ENCODE data around the gene PPP2R5C.

PPP2R5C gene

DNA sequence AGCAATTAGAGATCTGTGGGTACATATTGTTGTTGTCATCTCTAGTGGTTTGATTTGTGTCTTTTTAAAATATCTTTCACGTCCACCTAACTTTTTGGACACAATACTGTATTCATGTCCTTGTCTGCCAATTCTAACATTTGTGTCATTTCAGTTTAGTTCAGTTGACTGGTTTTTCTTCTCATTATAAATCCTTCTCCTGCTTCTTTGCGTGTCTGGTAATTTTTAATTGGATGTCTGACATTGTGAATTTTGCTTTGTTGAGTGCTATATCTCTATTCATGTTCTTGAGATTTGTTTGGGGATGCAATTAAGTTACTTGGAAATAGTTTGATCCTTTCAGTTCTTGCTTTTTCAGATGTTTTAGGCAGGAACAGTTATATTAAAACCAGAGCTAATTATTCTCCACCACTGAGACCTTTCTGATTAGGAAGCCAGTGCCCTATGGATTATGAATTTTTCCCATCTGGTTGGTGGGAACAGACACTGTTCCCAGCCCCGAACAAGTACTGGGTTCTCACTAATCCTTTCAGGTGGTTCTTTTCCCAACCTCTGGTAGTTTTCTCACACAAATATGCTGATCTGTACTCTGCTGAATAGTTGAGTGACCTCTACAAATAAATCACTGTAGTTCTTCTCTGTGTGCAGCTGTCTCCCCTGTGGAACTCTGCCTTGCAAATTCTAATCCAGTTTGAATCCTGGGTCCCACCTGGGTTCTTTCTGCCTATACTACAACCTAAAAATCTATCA is 111.7 kb downstream of the PPP2R5C start:
- no peak for DNase-seq

DNA sequence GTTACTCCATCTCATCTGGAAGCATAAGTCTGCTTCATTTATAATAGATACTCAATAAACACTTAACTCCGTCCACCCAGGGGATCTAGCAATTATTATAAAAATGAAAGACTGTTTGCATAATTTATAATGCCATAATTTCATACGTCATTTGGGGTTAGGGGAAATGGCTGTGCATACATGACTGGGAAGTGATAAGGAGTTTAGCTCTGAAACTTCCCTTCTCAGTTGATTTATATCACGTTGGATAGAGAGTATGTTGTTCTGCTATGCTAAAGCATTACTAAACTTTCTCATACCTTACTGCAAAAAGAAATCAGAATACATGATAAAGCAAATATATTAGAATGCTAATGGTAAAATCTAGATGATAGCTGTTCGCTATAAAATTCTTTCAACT is 112.5 kb downstream of the PPP2R5C start:
- no peak for DNase-seq

DNA sequence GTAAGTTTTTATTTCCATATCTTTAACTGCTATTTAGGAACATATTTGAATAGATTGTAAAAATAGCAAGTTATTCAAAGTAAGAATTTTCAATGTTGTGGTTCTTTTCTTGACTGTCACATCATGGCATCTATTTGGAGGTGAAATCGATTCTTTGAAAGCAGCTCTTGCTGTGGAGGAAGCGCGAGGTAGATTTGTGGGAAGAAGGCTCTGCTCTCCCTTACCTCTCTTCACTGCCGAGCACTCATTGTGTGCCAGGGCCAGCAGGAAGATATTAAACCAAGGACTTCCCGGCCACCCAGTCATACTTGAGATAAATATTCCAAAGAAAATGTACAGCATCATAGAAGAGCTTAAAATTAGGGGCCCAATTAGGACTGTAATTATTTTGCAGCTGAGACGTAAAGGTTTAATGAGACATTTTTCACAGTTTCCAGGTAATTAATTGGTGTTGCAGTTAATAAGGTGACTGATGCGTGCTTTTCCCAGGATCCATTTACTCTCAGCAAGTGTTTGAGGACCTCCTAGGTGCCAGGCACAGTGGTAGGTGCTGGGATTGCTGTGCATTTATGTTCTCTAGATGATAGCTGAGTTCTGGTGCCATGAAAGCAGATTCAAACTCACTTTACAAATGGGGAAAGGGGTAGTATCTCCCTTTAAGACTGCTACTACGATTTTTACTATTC is 113.7 kb downstream of the PPP2R5C start:
- no peak for DNase-seq

DNA sequence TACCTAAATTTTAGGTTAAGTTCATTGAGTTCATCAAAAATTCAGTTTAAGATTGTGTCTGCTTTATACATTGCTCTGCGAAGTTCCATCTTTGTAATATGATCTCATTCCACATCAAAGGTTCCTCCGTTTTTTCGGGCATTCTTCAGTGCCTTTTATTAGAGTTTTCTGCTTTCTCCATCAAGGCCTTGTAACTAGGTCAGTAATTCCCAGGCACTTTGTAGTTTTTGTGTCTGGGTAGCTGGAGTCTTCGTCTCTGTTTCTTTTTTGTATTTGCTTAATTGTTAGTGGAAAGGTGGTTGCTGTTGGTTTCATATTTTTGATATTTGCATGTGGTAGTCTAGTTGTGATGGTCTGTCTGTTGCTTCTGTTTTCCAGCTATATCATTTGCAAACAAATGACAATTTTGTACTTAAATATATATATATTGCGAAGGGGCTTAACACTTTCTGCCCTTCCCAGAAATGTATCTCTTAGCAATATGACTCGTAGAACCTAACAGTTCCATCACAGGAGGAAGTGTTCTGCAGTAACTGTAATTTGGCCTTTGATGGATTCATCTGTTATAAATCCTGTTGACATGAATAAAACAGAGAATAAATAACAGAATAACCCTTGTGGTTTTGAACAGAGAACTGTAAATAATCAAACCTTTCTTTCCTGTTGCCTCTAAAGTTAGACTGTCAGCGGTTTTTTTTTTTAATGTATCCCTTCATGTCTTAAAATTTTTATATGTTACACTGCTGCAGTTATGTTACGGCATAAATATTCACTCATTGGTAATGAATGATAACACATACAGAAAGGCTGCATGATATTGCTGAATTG is 114.4 kb downstream of the PPP2R5C start:
- DNase-seq: no peak

DNA sequence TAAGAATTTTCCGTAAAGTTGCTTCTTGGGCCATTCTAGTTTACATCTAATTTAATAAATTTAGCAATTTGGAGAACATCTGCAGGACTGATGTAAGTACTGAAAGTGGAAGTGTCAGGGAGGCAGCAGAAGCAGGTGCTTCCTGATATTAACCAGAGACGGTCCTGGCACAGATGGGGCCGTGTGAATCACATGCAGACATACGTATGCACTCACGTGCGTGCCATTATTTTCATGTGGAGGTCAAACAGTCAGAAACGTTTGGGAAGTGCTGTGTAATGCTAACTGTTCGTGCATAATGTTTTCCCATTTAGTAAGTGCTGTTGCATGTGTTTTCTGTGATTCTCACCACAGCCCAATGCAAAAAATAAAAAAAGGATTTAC is 115.0 kb downstream of the PPP2R5C start:
- peak; percentile 65 for DNase-seq

DNA sequence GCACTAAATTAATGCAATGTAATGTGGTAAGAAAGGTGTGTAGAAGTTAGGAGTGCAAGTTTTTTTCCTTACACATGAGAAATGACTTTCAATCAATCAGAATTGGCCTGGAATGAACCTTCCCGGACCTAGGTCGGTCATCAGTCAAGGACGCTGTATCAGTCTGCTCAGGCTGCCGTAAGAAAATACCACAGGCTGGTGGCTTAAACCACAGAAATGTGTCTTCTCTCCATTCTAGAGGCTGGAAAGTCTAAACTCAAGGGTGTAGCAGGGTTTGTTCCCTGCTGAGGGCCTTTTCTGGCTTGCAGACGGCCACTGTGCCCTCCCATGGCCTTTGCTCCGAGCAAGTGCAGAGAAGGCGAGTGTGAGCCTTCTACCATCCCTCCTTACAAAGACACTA is 116.3 kb downstream of the PPP2R5C start:
- no peak for DNase-seq

DNA sequence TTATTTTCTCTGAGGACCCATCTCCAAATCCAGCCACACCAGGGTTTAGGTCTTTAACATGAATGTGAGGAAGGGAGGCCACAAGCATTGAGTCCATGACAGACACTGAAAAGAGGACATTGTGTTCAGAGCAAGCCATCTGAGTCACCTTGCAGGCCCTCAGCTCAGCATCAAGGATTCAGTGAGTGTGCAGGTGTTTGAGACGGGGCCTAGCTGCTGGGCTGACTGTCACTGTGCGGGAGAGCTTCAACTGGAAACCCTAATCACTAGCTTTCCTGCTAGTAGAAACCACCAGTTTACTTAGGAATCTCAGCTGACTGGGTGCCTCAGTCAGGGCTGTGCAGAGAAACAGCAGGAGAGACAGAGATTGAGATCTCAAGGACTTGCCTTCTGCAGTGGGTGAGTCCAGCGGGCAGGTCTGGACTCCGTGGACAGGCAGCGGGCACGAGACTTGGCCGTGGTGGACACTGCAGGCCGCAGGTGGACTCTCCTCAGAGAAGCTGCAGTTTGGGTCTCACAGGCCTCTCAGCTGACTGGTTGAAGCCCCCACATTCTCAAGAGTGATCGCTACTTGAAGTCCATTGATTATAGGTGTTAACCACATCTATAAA is 116.8 kb downstream of the PPP2R5C start:
- no peak for DNase-seq

DNA sequence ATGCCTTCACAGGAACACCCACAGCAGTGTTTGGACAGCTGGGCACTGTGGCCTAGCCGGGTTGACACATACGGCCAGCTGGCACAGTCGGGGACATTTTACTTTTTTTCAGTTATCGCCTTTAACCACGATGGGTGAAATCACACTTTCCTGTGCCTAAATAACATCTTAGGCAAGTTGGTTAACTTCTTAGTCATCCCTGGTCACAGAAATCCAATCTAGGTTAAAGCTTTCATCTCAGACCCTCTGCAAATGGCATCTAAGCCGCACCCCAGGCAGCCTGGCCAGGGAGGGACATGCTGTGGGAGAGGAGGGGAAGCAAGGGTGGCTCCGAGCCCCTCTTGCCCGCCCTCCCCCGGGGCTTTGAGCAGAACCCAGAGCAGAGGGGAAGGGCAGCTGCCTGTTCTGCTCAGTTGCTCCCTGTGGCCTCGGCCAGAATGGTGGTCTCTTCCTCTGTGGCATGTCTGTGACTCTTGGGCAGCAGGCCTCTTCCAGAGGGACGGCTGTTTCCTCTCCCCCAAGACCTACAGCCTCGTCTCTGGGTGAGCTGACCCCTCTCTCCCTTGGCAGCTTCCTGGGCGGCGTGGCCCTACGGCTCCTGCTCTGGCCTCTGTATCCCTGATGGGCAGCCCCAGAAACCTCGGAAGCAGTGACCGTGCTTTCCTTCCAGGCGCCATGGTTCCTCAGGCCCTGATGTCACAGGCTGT is 117.5 kb downstream of the PPP2R5C start:
- no peak for DNase-seq

DNA sequence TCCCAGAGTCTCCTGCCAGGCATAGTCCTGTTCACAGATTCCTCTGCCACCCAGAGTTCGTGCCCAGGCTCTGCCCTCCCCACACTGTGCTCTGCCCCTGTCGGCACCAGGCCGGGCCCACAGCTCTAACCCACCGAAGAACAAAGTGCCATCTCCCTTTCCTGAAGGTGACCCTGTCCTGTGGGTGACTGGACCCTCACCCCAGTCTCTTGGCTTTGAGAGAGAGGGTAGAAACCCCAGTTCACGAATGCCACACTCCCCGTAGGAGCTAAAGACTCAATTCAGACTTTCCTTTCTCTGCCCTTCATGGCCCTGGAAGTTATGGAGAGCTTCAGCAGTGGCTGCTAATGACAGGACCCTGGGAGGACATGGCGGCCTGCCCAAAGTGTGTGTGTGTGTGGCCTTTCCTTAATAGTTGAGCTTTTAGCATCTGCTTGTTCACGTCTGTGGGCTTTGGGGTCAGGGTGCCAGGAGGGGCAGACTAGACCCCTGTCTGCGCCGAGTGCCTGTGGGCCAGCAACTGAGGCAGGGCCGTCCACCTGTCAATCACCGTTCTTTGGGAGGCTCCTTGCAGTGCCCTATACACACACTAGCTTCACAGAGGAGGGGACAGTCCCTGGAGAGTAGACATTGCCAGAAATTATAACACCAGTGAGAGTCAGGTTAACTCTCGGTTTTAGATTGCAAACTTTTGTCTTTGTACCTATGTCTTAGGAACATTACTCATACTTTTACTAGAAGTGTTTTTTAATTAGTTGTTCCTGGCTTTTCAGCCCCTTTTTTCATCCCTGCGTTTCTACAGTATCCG is 118.2 kb downstream of the PPP2R5C start:
- DNase-seq: no peak

DNA sequence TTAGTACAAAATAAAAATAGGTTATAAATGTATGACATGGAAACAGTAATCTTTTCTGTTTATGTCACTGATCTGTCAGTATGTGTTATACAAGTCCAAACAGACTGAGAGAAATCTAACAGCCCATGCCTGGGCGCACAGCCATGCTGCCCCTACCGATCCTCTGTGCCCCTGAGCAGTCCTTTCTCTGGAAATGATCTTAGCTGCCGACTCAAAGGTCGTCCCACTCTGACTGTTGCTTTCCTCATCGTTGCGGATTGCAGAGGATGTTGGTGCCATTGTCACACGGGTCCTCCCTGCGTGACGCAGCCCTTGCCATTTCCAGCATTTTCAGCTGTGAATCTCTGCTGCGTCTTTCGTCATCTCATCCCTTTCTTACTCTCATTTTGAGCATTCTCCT is 119.9 kb downstream of the PPP2R5C start:
- DNase-seq: no peak

DNA sequence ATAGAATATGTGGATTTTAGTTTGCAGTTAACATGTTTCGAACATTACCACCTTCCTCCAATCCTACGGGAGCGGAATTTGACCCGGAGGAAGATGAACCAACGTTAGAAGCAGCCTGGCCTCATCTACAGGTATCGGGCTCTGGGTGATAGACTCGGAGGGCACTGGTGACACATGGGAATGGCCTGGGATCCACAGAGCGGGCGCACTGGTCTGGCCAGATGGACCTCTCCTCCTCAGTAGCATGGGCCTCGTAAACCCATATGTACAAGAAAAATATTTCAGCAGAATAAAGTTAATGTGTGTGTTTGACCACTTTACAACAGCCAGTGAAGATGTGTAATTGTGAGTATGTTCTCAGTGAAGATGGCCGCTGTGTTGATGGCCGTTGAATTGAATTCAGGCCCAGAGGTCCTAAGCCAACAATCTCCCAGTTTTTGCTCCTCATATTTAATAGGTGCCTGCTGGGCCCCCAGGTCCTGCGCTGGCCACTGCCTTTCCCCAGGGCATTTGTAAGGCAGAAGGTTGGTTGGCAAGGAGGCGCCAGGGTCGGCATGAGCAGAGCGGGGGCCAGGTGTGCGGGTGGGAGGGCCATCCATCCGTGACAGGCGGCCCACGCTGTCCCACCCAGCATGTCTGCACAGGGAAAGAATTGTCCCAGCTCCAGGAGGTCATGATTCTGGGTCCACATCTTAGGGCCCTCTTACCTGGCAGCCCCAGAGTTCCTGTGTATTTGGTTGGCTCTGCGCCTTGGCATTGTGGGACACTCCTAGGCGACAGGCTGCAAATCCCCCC is 120.8 kb downstream of the PPP2R5C start:
- DNase-seq: no peak

DNA sequence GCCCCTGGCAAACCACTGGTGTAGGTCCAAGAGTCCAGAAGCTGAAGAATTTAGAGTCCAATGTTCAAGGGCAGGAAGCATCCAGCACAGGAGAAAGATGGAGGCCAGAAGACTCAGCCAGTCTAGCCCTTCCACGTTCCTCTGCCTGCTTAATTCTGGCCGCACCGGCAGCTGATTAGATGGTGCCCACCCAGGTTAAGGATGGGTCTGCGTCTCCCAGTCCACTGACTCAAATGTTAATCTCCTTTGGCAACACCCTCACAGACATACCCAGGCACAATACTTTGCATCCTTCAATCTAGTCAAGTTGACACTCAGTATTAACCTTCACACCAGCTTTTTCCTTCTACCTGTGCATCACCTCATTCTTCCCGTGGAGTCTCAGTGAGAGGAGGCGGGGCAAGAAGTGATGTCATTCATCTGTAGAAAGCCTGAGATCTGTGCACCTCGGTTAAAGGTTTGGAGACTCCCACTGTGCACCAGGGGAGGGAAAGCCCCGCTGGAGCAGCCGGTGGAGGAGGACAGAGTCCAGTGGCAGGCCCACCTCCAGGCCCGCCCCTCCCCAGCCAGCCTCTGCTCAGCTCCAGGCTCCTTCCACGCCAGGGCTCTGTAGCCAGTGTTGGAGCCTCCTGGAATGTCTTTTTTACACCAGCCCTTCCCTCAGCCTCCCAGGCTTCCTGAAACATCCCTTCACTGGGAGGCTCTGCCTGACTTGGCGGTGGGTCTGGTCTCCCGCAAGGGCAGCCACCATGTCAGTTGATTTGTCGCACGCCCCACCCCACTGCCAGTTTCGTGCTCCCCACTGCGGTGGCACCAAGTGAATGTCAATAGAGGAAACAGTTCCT is 122.8 kb downstream of the PPP2R5C start:
- DNase-seq: no peak

DNA sequence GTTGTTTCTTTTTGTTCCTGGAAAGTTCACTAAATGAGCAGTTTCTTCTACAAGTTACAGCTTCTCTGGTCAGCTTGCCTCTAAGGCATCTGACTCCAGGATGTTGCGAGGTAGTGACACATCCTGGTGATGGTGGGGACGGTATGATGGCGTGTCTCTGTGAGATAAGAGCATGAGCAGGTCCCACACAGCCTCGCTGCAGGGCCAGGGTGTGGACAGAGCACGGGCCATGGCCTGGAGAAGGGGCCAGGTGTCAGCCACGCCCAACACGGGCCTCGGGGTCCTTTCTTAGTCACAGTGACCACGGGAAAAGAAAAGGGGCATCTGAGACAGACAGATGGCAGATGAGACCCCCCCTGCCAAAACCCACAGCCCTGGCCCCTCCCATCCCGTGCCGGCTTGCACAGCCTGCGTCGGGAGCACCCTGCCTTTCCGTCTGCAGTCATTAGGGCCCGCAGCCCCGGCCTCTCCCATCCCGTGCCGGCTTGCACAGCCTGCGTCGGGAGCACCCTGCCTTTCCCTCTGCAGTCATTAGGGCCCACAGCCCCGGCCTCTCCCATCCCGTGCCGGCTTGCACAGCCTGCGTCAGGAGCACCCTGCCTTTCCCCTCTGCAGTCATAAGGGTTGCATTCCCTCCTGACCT is 123.5 kb downstream of the PPP2R5C start:
- DNase-seq: no peak

DNA sequence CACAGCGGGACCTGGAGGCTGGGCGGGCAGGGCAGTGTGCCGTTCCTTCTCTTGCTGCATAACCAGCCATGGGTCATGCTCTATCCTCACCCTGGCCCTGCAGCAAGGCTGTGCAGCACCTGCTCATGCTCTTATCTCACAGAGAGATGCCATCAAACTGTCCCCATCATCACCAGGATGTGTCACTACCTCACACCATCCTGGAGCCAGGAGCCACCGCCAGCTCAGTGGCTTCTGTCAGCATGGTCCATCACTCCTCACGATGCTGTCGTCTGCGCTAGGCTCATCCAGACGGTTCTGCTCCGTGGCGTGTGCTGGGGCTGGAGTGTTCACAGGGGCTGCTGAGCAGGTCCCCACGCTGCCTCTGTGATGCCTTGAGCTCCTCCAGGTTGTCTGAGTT is 125.7 kb downstream of the PPP2R5C start:
- DNase-seq: no peak

DNA sequence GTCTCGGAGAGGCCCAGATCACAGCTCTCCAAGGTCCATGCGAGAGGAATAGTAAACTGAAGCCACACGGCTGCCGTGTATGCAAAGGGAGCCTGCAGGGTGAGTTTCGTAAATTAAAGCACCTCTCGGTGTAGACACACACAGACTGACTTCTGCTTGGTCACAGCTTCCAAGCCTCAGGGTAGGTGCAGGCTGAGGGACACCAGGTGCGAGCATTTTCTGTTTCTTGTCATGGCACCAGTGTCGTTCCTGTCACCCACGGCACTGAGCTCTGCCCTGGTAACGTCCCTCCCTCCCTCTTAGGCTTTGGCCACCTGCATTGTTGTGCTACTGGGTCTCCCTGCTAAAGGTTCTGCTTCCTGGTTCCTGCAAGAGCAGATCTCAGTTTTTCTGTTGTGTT is 126.7 kb downstream of the PPP2R5C start:
- DNase-seq: no peak

DNA sequence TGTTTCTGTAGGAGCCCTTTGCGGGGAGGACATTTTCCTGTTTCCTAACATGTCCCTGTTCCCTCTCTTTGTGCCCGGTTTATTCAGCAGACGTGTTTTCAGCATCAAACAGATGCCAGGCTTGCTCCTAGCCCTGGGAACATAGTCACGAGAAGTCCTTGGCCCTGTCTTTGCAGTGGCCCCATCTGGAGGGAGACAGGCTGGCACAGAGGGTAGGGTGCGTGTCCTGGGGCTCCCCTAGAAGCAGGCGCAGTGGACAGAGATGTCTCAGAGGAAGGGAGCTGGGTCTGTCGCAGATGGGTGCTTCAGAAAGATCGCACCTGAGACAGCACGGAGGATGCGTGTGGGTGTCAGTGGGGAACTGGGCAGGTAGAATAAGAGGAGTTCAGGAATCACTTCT is 127.9 kb downstream of the PPP2R5C start:
- DNase-seq: no peak

DNA sequence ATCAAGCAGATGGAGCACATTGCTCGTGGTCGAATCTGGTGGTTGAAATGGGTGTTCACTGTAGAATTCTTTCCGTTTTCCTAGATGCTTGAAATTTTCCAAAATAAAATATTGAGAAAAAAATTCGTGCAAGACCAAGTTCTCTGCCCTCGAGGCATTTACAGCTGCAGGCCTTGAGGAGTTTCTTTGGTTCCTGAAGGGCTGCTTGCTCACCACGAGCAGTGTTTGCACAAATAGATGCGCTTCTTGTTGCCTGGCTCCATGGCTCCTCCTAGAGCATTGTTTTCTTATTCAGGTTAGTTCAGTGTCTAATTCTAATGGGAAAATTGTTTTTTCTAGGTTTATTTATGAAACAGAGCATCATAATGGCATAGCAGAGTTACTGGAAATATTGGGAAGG is 128.4 kb downstream of the PPP2R5C start:
- no peak for DNase-seq

DNA sequence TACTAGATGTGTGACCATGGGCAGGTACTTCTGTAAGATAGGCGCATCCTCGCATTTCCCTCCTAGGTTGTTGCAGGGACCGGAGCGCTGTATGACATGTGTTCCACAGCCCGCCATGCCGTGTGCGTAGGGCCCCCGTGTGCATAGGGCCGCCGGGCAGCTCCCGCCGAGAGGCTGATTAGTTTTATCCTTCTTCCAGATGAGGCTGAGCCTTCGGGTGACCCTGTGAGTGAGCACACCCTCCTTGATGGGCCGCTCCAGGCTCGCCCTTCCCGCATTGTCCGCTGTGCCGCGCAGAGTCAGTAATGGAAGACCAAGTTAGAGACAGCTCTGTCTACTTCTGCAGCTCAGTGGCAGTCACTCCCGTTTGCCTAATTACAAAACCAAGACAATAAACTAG is 130.0 kb downstream of the PPP2R5C start:
- DNase-seq: no peak

DNA sequence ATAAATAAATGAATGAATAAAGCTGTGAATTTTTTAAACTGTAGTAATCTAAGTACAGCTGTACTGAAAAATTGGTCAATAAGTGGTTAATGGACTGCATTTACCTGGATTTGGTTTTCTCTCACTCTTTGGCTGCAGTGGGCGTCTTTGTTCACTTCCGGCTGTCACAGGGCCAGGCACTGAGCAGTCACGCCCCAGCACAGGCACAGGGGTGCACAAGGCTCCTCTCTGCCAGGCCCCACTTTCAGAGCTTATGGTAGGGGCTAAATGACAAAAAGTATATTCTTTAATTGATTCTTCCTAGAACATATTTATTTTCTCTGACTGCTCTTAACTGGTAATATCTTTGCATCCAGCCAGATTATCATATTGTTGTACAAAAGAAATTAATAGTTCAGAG is 132.2 kb downstream of the PPP2R5C start:
- no peak for DNase-seq

Measured in fibroblast of skin of right biceps (primary cell).